NCI-H2196 treated with DMSO at 0.1 percent for 48 hours (cell line): ENCODE results near the gene CASP5.
"Not testable (repeated sequence)": the region's sequence is repeated elsewhere in the genome, so short reads cannot be mapped to it uniquely, and the experiment has no call there.

Experiments used
- DNase-seq: peaks from one replicate; lab custom pipeline; 2025; ENCODE audit not compliant: unreplicated experiment; lab: John Stamatoyannopoulos, UW

CASP5 gene

GRCh38 chr11:105023003-105023402 is at the start of gene CASP5:
CASP5 (minus strand) TSS chr11:105023168; CDS start chr11:105023136, 32 bp downstream.
- no peak for DNase-seq

GRCh38 chr11:105072080-105072479 is 49.1 kb upstream of the CASP5 start:
- not testable (repeated sequence) for DNase-seq

GRCh38 chr11:105071089-105071732 is 48.2 kb upstream of the CASP5 start:
- DNase-seq = no peak

DNA sequence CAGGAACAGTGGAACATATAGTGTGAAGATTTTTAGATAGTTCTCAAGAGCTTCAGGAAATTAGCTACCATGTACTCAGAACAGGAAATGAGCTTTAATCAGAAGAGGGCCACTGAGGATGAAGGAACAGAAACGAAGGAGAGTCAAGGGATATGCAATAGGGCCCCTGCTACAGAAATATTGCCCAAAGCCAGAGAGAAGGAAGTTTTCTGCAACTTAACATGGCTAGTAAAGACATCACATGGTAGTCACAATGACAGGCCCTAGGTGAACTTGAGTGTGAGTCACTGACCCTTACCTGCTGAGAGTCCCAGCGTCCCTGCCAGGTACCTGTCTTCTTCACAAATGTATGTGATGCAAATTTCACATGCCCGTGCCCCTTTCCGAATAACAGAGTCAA is 47.3 kb upstream of the CASP5 start:
- no peak for DNase-seq

DNA sequence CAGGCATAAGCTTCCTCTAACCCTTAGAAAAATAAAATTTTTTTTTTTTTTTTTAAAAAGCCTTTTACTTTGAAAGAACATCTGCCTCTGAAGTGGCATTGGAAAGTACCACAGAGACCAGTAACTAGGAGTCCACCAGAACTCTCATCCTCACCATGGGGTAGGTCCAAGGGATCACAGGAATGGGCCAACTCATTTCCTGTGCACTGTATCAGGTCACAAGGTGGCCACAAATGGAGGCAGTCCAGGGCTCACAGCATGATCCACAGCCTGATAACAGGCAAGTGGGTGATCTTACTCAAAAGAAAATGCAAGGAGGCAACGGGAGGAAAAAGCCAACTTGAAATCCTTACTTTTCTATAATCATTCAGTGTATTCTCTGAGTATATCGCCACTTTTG is 46.8 kb upstream of the CASP5 start:
- not testable (repeated sequence) for DNase-seq

DNA sequence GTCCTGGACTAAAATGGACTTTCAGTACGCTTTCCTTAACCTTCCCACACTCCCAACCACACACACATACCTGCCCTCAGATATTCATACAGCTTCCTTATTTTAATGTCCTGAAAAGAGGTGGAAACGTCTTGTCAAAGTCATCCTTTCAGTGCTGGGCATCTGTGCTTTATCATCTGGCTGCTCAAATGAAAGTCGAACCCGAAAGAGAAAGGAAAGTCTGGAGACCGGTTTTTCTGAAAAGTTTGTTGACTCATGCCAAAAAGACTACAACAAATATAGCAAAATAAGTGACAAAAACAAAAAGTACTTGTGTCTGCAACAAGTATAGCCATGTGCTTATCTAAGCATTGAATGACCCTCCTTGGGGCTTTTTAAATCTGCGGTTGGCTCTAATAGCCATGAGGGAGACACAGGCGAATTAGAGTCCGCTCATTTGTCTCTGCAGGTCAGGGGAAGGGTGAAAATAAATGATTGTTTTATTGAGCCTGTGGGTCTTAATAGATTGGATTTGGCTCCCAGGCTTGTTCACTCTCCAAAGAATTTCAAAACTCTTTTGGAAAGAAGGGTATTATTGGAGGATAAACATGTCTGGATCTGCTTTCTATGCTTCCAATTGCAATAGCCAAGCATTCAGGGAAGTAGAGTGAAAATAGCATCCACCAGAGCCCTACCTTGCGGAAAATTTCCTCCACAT is 40.4 kb upstream of the CASP5 start:
- DNase-seq = not testable (repeated sequence)

GRCh38 chr11:105057432-105057831 is 34.5 kb upstream of the CASP5 start:
- DNase-seq = no peak

DNA sequence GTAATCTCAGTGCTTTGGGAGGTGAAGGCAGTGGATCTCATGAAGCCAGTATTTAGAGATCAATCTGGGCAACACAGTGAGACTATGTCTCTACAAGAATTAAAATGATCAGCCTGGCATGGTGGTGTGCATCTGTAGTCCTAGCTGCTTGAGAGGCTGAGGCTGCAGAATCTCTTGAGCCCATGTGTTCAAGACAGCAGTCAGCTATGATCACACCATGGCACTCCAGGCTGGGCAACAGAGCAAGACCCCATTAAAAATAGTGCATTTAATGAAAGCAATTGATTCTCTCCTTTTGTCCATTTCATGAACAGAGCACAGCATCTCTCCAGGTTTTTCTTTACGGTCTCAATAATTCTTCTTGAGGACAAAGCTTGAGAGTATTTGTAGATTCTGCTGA is 33.5 kb upstream of the CASP5 start:
- no peak for DNase-seq

DNA sequence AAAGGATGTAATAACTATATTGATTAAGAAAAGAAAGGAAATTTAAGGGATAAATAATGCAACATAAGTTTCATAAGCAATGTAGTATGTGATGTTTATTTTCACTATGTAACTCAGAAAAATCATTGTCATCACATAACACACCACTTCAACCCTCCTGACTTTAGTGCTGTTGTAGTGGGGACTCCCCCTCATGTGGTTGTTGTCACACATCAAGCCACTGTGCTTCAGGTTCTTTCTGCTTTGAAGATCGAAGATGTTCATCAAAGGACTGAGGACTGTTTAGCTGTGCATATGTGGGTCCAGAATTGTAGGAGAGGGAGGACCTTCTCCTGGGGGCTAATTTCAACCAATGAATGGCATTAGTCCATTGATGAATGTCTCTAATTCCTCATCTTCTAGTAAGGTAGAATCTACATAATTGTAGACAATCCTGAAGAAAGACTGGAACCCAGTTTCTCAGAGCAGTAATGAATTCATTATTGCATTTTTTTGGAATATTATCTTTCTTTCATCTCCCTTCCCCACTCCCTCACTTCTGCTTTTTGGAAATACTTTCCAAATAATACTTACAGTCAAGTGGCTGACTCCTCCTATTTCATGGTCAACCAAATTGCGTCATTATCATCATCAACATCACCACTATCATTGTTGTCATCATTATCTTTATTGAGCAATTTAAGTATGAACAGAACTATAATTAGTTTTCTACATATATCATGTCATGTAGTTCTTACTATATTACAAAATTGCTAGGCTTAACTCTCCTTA is 31.9 kb upstream of the CASP5 start:
- DNase-seq = no peak

- no peak for DNase-seq
Measured at GRCh38 chr11:105052487-105052886, 29.5 kb upstream of the CASP5 start.

GRCh38 chr11:105051559-105051958 is 28.6 kb upstream of the CASP5 start:
- DNase-seq = no peak

GRCh38 chr11:105049481-105049880 is 26.5 kb upstream of the CASP5 start:
- DNase-seq = no peak

DNA sequence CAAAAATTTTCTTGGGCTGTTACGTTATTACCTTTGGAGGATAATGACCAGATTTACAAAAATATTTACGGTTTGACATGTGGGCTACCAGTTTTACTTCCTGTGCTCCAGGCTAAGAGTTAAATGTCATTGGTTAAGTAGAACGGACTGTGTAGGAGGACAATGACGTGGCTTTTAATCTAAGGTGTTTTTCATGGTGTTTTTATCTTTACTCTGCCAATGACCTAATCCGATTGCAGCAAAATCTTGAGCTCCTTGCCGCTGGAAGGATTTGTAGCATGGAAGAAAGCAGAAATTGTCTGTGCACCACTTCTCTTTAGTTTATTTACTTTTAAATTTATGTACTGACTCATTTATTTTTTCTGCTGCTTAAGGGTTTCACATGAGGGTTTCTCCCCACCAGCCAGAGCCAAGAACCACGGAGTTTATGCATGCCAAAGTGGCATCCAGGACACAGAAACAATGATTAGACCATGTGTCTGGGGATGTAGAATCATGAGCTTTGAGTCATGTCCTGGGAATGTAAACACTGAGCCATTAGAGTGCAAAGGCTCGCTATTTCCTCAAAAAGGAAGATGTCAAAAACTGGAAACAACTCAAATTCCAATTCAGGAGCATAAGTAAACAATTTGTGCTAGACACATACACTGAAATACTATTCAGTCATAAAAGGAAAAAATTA is 24.1 kb upstream of the CASP5 start:
- no peak for DNase-seq

DNA sequence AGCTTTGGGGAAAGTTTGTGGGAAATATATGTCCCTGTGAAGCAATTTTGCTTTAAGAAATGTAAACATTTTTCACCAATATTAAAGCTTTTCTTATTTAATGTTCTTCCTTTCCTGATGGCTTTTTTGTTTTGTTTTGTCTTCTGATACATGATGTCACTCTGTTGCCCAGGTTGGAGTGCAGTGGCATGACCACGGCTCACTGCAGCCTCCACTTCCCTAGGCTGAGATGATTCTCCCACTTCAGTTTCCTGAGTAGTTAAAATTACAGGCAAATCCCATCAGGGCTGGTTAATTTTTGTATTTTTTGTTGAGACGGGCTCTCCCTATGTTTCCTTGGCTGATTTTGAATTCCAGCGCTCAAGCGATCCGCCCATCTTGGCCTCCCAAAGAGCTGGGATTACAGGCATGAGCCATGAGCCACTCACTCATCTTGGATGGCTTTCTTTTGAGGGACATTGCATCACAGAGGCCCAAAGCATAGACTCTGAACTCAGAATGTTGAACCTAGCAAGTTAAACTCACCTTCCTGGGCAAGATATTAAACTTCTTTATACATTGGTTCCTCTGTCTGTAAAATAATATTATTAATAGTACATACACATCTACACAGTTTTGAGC is 22.8 kb upstream of the CASP5 start:
- no peak for DNase-seq

DNA sequence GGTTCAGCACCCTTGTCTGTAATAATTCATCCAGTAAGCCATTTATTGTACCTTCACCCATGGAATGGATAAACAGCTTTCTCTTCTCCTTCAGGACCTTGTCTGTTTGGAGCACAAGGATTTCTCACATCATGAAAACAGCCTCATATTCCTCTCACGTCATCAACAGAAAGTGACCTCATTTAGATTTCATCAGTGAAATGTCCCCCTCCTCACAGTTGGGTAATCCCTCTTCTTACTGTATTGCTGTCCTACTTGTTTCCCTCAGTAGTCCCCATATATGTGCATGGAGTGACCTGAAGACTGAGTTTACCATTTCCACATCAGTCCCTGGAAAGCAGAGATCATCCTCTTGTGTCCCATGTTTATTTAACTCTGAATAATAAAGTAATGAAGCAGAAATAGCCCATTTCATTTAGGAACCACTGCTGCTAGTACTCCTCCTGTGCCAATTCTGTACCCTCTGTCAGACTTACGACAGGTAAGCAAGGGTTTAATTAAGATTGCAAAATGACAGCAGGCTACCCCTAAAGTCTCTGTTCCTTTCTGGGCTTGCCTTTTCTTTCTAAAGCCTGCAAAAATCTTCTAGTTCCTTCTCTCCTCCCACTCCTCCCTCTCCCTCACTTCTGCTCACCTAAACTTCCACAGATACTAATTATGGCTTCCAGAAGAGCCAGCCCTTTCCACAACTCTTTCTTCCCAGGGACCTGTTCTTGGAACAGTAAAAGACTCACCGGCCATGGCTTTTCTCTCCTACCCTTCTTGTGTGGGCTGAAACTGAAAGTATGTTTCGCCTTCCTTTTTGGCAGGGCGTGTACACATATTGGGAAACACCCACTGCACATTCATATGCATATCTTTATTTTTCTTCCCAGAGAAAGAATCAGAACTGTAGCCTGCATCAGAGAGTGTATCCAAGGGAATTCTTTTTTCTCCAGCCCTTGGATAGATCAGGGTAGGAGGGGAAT is 21.9 kb upstream of the CASP5 start, which contains the start of gene CARD16:
TSS of gene CARD16 (minus strand) at position 779 of the 968 bp plus-strand sequence. CDS start at position 741, 38 bp downstream.
- not testable (repeated sequence) for DNase-seq

GRCh38 chr11:105042178-105042577 is 19.2 kb upstream of the CASP5 start:
- no peak for DNase-seq

DNA sequence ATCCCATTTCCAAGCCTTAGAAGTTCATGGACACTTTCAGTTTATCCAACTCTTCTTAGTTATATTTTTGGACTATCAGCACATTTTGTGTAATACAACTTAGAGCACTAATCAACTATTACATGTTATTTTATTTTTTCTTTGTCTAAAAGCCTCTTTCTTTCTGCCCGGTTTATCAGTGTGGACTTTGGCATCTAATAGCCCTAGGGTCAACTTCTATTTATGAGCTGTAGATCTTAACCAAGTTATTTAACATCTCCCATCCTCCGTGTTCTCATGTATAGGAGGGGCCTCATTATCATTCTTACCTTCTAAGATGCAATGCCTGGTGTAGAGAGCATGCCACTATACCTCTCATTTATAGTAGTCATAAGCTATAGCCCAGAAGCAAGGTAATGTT is 17.7 kb upstream of the CASP5 start:
- DNase-seq = no peak

GRCh38 chr11:105034813-105035620 is 12.0 kb upstream of the CASP5 start, which contains the start of gene CASP1:
CASP1 (minus strand) TSS chr11:105035144; CDS start chr11:105035113, 31 bp downstream.
- DNase-seq = no peak

GRCh38 chr11:105034388-105034787 is 11.4 kb upstream of the CASP5 start:
- DNase-seq = not testable (repeated sequence)
